NCI-H1930 (cell line): ENCODE measurements around the gene SPNS1.
"Not testable (repeated sequence)": the region's sequence is repeated elsewhere in the genome, so short reads cannot be mapped to it uniquely, and the experiment has no call there.

ENCODE experiments used
- DNase-seq, 2 experiments: peaks; one replicate each; lab custom pipeline; 2025; lab: John Stamatoyannopoulos, UW

The SPNS1 gene

GRCh38 chr16:28974437-28975157, at the start of gene SPNS1:
Gene SPNS1, plus strand, starts transcription at chr16:28974778. Its CDS starts 374 bp downstream, at chr16:28975152.
- peak; percentile 94 to 97 for DNase-seq

GRCh38 chr16:28925386-28926228, 49.0 kb upstream of the SPNS1 start:
- peak in 1 of 2 experiments; percentile 68 for DNase-seq

- DNase-seq, result not testable (repeated sequence)
Observed at GRCh38 chr16:28926284-28926683, 48.3 kb upstream of the SPNS1 start.

GRCh38 chr16:28927815-28928214, 46.8 kb upstream of the SPNS1 start:
- DNase-seq, result no peak

GRCh38 chr16:28930203-28930602, 44.4 kb upstream of the SPNS1 start:
- no peak for DNase-seq

- no peak for DNase-seq
Observed at GRCh38 chr16:28930652-28931051, 43.9 kb upstream of the SPNS1 start.

- DNase-seq, result no peak
Observed at GRCh38 chr16:28931801-28932225, 42.8 kb upstream of the SPNS1 start, which contains the start of gene CD19. Gene CD19, plus strand, starts transcription at chr16:28931971. Its CDS starts 30 bp downstream, at chr16:28932001.

- no peak for DNase-seq
Observed at GRCh38 chr16:28932339-28933141, 42.0 kb upstream of the SPNS1 start.

GRCh38 chr16:28933171-28933570, 41.4 kb upstream of the SPNS1 start:
- no peak for DNase-seq

- no peak for DNase-seq
Observed at GRCh38 chr16:28935346-28935745, 39.2 kb upstream of the SPNS1 start.

- DNase-seq, result peak in 1 of 2 experiments; percentile 40
Observed at GRCh38 chr16:28935924-28936783, 38.4 kb upstream of the SPNS1 start.

GRCh38 chr16:28936784-28937155, 37.8 kb upstream of the SPNS1 start:
- DNase-seq, result no peak

GRCh38 chr16:28937222-28937876, 37.2 kb upstream of the SPNS1 start:
- DNase-seq, result no peak

- DNase-seq, result no peak
Observed at GRCh38 chr16:28938721-28939120, 35.9 kb upstream of the SPNS1 start.

- not testable (repeated sequence) for DNase-seq
Observed at GRCh38 chr16:28939825-28940224, 34.8 kb upstream of the SPNS1 start.

- no peak for DNase-seq
Observed at GRCh38 chr16:28943281-28943680, 31.3 kb upstream of the SPNS1 start.

GRCh38 chr16:28946681-28947080, 27.9 kb upstream of the SPNS1 start:
- no peak for DNase-seq

GRCh38 chr16:28950648-28951409, 23.7 kb upstream of the SPNS1 start, which contains the start of gene NFATC2IP:
Gene NFATC2IP, plus strand, starts transcription at chr16:28950937. Its CDS starts 75 bp downstream, at chr16:28951012.
- peak; percentile 100 for DNase-seq

GRCh38 chr16:28951410-28951943, 23.1 kb upstream of the SPNS1 start:
- DNase-seq, result no peak
